ENCODE data around the gene SLC35A3. TPM values are rescaled to one million over a fixed set of nuclear protein-coding genes. Genes with fewer than 3 reads are reported as not detected.

SLC35A3 gene
- total RNA-seq, 4 donors from 2014 or later = 38.3 to 81.2 (median 57.0) TPM

DNA sequence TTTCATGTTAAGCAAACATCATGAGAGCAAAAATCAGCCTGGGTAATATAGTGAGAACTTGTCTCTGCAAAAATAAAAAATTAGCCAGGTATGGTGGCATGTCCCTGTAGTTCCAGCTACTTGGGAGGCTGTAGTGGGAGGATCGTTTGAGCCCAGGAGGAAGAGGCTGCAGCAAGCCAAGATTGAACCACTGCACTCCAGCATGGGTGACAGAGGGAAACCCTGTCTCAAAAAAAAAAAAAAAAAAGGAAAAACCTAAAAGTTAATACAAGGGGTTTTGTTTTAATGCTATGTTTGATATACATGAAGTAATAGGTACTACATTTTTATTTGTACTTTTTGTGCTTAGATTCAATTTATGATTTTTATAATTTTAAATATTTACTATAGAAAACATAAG lies 27.1 kb upstream of the SLC35A3 start:
- Histone ChIP-seq H3K27ac (no peak overlapping the region), H3K4me1 (no peaks in the 10 kb centered on the region), H3K4me3 (replicated peaks in 1 of 3) (no peak overlapping the region), H3K9me3 (no peaks in the 10 kb centered on the region), H3K36me3 (no peaks in the 10 kb centered on the region), H3K27me3 (no peaks in the 10 kb centered on the region)
- TF ChIP-seq POLR2A (IDR thresholded peaks at IDR 0.05) (no peak), CTCF (IDR thresholded peaks at IDR 0.05) (no peak)
- DNase-seq = no peak
- intact Hi-C loops (cut with DNase I) = no loop called here
- WGBS, 2 donors = 94 to 97% methylated on average over 1 of the region's 1 CpG

- WGBS, 2 donors = 48 to 57% methylated on average over 7 of the region's 7 CpGs
Observed at GRCh38 chr1:99943223-99943794, 26.5 kb upstream of the SLC35A3 start.

GRCh38 chr1:99944192-99944591 lies 25.6 kb upstream of the SLC35A3 start:
- WGBS, 2 donors = 88 to 100% methylated on average over 1 of the region's 1 CpG
- no peak for DNase-seq
- no peaks in the 10 kb centered on the region for H3K36me3 ChIP-seq
- TF ChIP-seq CTCF (IDR thresholded peaks at IDR 0.05) (no peak), POLR2A (IDR thresholded peaks at IDR 0.05) (no peak)
- H3K9me3 ChIP-seq = no peaks in the 10 kb centered on the region
- no peak overlapping the region for H3K27ac ChIP-seq
- intact Hi-C loops (cut with DNase I) = no loop called here
- no peaks in the 10 kb centered on the region for H3K27me3 ChIP-seq
- no peaks in the 10 kb centered on the region for H3K4me1 ChIP-seq
- H3K4me3 ChIP-seq (replicated peaks in 1 of 3) = no peak overlapping the region

More at GRCh38 chr1:99943223-99943794, 26.5 kb upstream of the SLC35A3 start:
- Histone ChIP-seq H3K27ac (no peak overlapping the region), H3K4me3 (replicated peaks in 1 of 3) (no peak overlapping the region), H3K36me3 (no peaks in the 10 kb centered on the region), H3K27me3 (no peaks in the 10 kb centered on the region), H3K4me1 (no peaks in the 10 kb centered on the region), H3K9me3 (no peaks in the 10 kb centered on the region)
- DNase-seq = peak in 1 of 2 donors; percentile 1
- TF ChIP-seq CTCF (IDR thresholded peaks at IDR 0.05) = no peak
- TF ChIP-seq POLR2A (IDR thresholded peaks at IDR 0.05) = no peak
- intact Hi-C loops (cut with DNase I) = no loop called here

GRCh38 chr1:99945174-99945573 lies 24.6 kb upstream of the SLC35A3 start:
- TF ChIP-seq POLR2A (IDR thresholded peaks at IDR 0.05) = no peak
- intact Hi-C loops (cut with DNase I) = no loop called here
- 55 to 78% methylated on average over 1 of the region's 1 CpG for WGBS, 2 donors
- no peaks in the 10 kb centered on the region for H3K36me3 ChIP-seq
- no peak overlapping the region for H3K4me3 ChIP-seq (replicated peaks in 1 of 3)
- no peak for DNase-seq
- no peaks in the 10 kb centered on the region for H3K9me3 ChIP-seq
- H3K27me3 ChIP-seq = no peaks in the 10 kb centered on the region
- no peak overlapping the region for H3K27ac ChIP-seq
- H3K4me1 ChIP-seq = no peaks in the 10 kb centered on the region

DNA sequence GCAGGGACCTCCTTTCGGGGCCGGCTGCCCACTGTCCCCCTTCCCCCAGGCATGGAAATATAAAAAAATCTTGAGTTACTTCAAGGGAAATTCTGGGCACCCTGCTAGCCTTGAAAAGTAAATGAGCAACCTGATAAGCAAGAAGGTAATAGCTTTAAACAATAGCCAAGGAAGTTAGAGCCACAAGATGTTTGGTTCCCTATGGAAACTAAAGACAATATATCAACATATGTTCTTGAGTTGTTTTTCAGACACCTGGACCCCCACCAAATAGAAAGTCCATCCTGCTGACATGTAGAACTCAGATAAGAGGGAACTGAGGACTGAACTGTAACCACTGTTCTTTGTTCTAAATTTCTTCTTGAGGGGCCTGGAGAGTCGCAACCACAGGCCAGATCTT lies 19.3 kb upstream of the SLC35A3 start:
- H3K36me3 ChIP-seq = no peaks in the 10 kb centered on the region
- no peak overlapping the region for H3K27ac ChIP-seq
- H3K4me3 ChIP-seq (replicated peaks in 1 of 3) = no peak overlapping the region
- intact Hi-C loops (cut with DNase I) = no loop called here
- no peaks in the 10 kb centered on the region for H3K4me1 ChIP-seq
- no peak for DNase-seq
- 84 to 88% methylated on average over 3 of the region's 3 CpGs for WGBS, 2 donors
- H3K9me3 ChIP-seq = no peaks in the 10 kb centered on the region
- H3K27me3 ChIP-seq = no peaks in the 10 kb centered on the region
- no peak for TF ChIP-seq POLR2A (IDR thresholded peaks at IDR 0.05)
- no peak for TF ChIP-seq CTCF (IDR thresholded peaks at IDR 0.05)

Measured in thyroid gland (tissue), 4 donors.